Measurements from ENCODE around the gene TP53TG5. TPM values are rescaled to one million over a fixed set of nuclear protein-coding genes. Genes with fewer than 3 reads are reported as not detected.

Gene TP53TG5
- polyA plus RNA-seq, 2 donors = 0.13 TPM; not detected in 1

DNA sequence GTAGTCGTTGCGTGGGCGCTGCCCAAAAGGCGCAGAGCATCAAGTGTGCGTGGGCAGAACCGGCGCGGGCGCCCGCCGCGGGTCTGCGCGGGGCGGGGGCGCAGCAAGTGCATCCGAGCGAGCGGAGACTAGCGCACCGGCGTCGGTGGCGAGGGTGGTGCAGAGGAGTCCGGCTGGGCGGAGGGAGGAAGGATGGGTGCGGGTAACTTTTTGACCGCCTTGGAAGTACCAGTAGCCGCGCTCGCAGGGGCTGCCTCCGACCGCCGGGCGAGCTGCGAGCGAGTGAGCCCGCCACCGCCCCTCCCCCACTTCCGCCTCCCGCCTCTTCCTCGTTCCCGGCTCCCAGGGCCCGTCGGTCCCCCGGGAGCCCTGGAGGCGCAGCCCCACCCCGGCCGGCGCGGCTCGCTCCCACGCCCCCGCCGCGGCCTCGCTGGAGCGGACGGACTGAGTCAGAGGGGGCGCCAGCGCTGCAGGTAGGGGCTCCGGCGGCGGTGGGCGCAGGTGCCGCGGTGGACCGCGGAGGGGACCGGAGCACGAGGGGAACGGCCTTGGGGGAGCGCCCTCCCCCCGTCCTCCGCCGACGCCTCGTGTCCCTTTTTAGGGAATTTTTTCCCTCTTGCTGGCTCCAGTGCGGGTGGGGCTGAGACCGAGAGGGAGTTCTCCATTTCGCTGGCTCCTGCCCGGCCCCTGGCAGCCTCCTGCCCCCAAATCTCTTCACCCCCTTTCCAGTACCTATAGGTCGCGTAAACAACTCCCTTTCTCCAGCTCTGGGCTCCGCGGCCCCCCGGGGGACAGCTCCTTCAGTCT lies 28.3 kb upstream of the TP53TG5 start:
- H3K9me3 ChIP-seq (ENCODE audit: control insufficient read depth in 2 of 2, insufficient read depth in 1 of 2, low read depth in 1 of 2, low read length in 1 of 2) = no peaks in the 10 kb centered on the region

DNA sequence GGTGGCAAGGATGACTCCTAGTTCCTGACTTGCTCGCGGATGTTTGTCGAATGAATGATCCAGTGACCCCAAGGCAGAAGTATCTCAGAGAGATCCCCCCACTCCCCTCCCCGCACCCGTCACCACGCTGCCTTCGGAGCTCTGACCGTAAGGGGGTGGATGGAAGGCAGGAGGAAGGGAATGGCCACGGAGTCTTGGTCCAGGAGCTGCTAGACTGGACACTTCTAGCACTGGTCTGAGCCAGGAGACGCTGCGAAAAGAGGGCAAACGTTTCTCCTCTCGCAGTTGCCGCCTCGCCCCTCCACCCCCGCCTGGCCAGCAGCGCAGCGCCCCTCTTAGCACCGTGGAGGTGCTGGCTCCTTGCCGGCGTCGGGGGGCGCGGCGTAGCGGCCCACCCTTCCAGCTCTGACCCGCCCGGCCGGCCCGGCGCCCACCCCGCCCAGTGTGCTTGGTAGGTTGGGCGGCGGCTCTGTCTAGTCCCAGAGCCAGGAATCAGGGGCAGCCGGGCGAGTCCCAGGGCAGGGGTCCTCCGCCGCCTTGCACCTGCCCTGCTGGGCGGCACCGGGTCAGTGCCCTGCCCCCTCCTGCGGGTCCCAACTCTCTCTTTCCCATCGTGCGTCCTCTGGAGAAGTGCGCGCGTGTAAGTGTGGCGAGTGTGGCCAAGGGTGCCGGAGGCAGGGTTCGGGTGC lies 27.6 kb upstream of the TP53TG5 start:
- 1 to 2% methylated on average over 45 to 49 of the region's 49 CpGs for WGBS, 2 donors
- H3K4me1 ChIP-seq (ENCODE audit: control insufficient read depth in 2 of 2, insufficient read depth in 2 of 2, low read length in 1 of 2) = peaks cover 3 to 14% of the 10 kb centered on the region in 2 donors
- peaks cover 0 to 9% of the 10 kb centered on the region in 2 donors for H3K36me3 ChIP-seq (ENCODE audit: control insufficient read depth in 2 of 2, insufficient read depth in 2 of 2, low read length in 1 of 2)
- H3K9me3 ChIP-seq (ENCODE audit: control insufficient read depth in 2 of 2, insufficient read depth in 1 of 2, low read depth in 1 of 2, low read length in 1 of 2) = peaks cover 0 to under 1% of the 10 kb centered on the region in 2 donors
- H3K27me3 ChIP-seq (ENCODE audit: control insufficient read depth in 1 of 2, insufficient read depth in 2 of 2, low read length in 2 of 2) = no peaks in the 10 kb centered on the region
- H3K27ac ChIP-seq (ENCODE audit: low read depth in 2 of 2, low read length in 1 of 2) = peak overlapping the region; percentile 86 to 89
- peak overlapping the region; percentile 71 to 77 for H3K4me3 ChIP-seq (ENCODE audit: low read depth in 1 of 2, low read length in 2 of 2)

More for the DNA sequence above, 28.3 kb upstream of the TP53TG5 start:
- peaks cover 0 to 9% of the 10 kb centered on the region in 2 donors for H3K36me3 ChIP-seq (ENCODE audit: control insufficient read depth in 2 of 2, insufficient read depth in 2 of 2, low read length in 1 of 2)
- H3K27me3 ChIP-seq (ENCODE audit: control insufficient read depth in 1 of 2, insufficient read depth in 2 of 2, low read length in 2 of 2) = no peaks in the 10 kb centered on the region
- peak overlapping the region; percentile 71 to 77 for H3K4me3 ChIP-seq (ENCODE audit: low read depth in 1 of 2, low read length in 2 of 2)
- H3K27ac ChIP-seq (ENCODE audit: low read depth in 2 of 2, low read length in 1 of 2) = peak overlapping the region; percentile 86 to 89
- WGBS, 2 donors = 1% methylated on average over 62 to 87 of the region's 87 CpGs
- peaks cover 3 to 14% of the 10 kb centered on the region in 2 donors for H3K4me1 ChIP-seq (ENCODE audit: control insufficient read depth in 2 of 2, insufficient read depth in 2 of 2, low read length in 1 of 2)

GRCh38 chr20:45404438-45404837 lies 26.3 kb upstream of the TP53TG5 start:
- peaks cover 3 to 14% of the 10 kb centered on the region in 2 donors for H3K4me1 ChIP-seq (ENCODE audit: control insufficient read depth in 2 of 2, insufficient read depth in 2 of 2, low read length in 1 of 2)
- H3K9me3 ChIP-seq (ENCODE audit: control insufficient read depth in 2 of 2, insufficient read depth in 1 of 2, low read depth in 1 of 2, low read length in 1 of 2) = peaks cover 2 to 5% of the 10 kb centered on the region in 2 donors
- WGBS, 2 donors = 73 to 81% methylated on average over 1 of the region's 1 CpG
- H3K4me3 ChIP-seq (ENCODE audit: low read depth in 1 of 2, low read length in 2 of 2) = no peak overlapping the region
- no peaks in the 10 kb centered on the region for H3K27me3 ChIP-seq (ENCODE audit: control insufficient read depth in 1 of 2, insufficient read depth in 2 of 2, low read length in 2 of 2)
- H3K36me3 ChIP-seq (ENCODE audit: control insufficient read depth in 2 of 2, insufficient read depth in 2 of 2, low read length in 1 of 2) = peaks cover 0 to 3% of the 10 kb centered on the region in 2 donors
- H3K27ac ChIP-seq (ENCODE audit: low read depth in 2 of 2, low read length in 1 of 2) = no peak overlapping the region

- no peaks in the 10 kb centered on the region for H3K27me3 ChIP-seq (ENCODE audit: control insufficient read depth in 1 of 2, insufficient read depth in 2 of 2, low read length in 2 of 2)
- H3K4me1 ChIP-seq (ENCODE audit: control insufficient read depth in 2 of 2, insufficient read depth in 2 of 2, low read length in 1 of 2) = peaks cover 3 to 12% of the 10 kb centered on the region in 2 donors
- WGBS, 2 donors = 96% methylated on average over 1 of the region's 1 CpG
- H3K9me3 ChIP-seq (ENCODE audit: control insufficient read depth in 2 of 2, insufficient read depth in 1 of 2, low read depth in 1 of 2, low read length in 1 of 2) = peaks cover 3 to 5% of the 10 kb centered on the region in 2 donors
- no peaks in the 10 kb centered on the region for H3K36me3 ChIP-seq (ENCODE audit: control insufficient read depth in 2 of 2, insufficient read depth in 2 of 2, low read length in 1 of 2)
- H3K27ac ChIP-seq (ENCODE audit: low read depth in 2 of 2, low read length in 1 of 2) = no peak overlapping the region
- H3K4me3 ChIP-seq (ENCODE audit: low read depth in 1 of 2, low read length in 2 of 2) = no peak overlapping the region
These were observed 24.8 kb upstream of the TP53TG5 start for GRCh38 chr20:45402946-45403345.

GRCh38 chr20:45400346-45401031 lies 22.4 kb upstream of the TP53TG5 start:
- peaks cover 0 to 2% of the 10 kb centered on the region in 2 donors for H3K4me1 ChIP-seq (ENCODE audit: control insufficient read depth in 2 of 2, insufficient read depth in 2 of 2, low read length in 1 of 2)
- H3K27me3 ChIP-seq (ENCODE audit: control insufficient read depth in 1 of 2, insufficient read depth in 2 of 2, low read length in 2 of 2) = no peaks in the 10 kb centered on the region
- no peaks in the 10 kb centered on the region for H3K36me3 ChIP-seq (ENCODE audit: control insufficient read depth in 2 of 2, insufficient read depth in 2 of 2, low read length in 1 of 2)
- no peak overlapping the region for H3K4me3 ChIP-seq (ENCODE audit: low read depth in 1 of 2, low read length in 2 of 2)
- H3K27ac ChIP-seq (ENCODE audit: low read depth in 2 of 2, low read length in 1 of 2) = no peak overlapping the region
- peaks cover 4 to 5% of the 10 kb centered on the region in 2 donors for H3K9me3 ChIP-seq (ENCODE audit: control insufficient read depth in 2 of 2, insufficient read depth in 1 of 2, low read depth in 1 of 2, low read length in 1 of 2)
- 96 to 99% methylated on average over 6 of the region's 6 CpGs for WGBS, 2 donors

DNA sequence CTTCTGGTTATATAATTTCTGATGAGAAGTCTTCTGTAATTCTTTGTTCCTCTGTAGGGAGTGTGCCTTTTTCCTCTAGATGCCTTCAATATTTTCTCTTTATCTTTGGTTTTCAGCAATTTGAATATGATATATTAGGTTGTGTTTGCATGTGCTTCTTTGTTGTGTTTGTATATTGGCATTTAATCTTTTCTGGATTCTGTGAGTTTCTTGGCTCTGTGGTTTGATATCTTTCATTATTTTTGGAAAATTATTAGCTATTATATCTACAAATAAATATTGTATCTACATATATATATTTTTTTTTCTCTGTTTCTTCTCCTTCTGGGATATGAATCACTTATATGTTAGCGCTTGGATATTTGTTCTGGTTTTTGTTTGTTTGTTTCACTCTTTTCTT lies 20.9 kb upstream of the TP53TG5 start:
- H3K4me1 ChIP-seq (ENCODE audit: control insufficient read depth in 2 of 2, insufficient read depth in 2 of 2, low read length in 1 of 2) = no peaks in the 10 kb centered on the region
- no peaks in the 10 kb centered on the region for H3K36me3 ChIP-seq (ENCODE audit: control insufficient read depth in 2 of 2, insufficient read depth in 2 of 2, low read length in 1 of 2)
- H3K27me3 ChIP-seq (ENCODE audit: control insufficient read depth in 1 of 2, insufficient read depth in 2 of 2, low read length in 2 of 2) = no peaks in the 10 kb centered on the region
- H3K4me3 ChIP-seq (ENCODE audit: low read depth in 1 of 2, low read length in 2 of 2) = no peak overlapping the region
- peaks cover 4 to 5% of the 10 kb centered on the region in 2 donors for H3K9me3 ChIP-seq (ENCODE audit: control insufficient read depth in 2 of 2, insufficient read depth in 1 of 2, low read depth in 1 of 2, low read length in 1 of 2)
- 94 to 98% methylated on average over 1 of the region's 1 CpG for WGBS, 2 donors
- no peak overlapping the region for H3K27ac ChIP-seq (ENCODE audit: low read depth in 2 of 2, low read length in 1 of 2)

DNA sequence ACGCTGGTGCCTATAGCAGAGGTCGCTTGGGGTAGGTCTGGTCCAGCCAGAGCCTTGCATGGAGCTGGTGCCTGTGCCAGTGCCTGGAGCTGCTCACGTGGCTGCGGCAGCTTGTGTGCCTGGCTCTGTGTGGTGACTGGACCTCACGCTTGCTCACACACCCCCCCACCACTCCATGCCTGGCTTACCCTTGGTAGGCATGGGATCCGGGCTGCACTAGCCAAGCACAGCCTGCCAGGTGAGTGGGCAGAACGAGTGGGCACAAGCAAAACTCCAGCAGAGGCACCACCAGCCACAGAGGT lies 16.9 kb upstream of the TP53TG5 start:
- Histone ChIP-seq H3K4me3 (ENCODE audit: low read depth in 1 of 2, low read length in 2 of 2) (no peak overlapping the region), H3K27ac (ENCODE audit: low read depth in 2 of 2, low read length in 1 of 2) (no peak overlapping the region), H3K27me3 (ENCODE audit: control insufficient read depth in 1 of 2, insufficient read depth in 2 of 2, low read length in 2 of 2) (no peaks in the 10 kb centered on the region), H3K36me3 (ENCODE audit: control insufficient read depth in 2 of 2, insufficient read depth in 2 of 2, low read length in 1 of 2) (no peaks in the 10 kb centered on the region), H3K9me3 (ENCODE audit: control insufficient read depth in 2 of 2, insufficient read depth in 1 of 2, low read depth in 1 of 2, low read length in 1 of 2) (peaks cover 0 to 2% of the 10 kb centered on the region in 2 donors), H3K4me1 (ENCODE audit: control insufficient read depth in 2 of 2, insufficient read depth in 2 of 2, low read length in 1 of 2) (no peaks in the 10 kb centered on the region)
- 89 to 95% methylated on average over 7 of the region's 7 CpGs for WGBS, 2 donors

DNA sequence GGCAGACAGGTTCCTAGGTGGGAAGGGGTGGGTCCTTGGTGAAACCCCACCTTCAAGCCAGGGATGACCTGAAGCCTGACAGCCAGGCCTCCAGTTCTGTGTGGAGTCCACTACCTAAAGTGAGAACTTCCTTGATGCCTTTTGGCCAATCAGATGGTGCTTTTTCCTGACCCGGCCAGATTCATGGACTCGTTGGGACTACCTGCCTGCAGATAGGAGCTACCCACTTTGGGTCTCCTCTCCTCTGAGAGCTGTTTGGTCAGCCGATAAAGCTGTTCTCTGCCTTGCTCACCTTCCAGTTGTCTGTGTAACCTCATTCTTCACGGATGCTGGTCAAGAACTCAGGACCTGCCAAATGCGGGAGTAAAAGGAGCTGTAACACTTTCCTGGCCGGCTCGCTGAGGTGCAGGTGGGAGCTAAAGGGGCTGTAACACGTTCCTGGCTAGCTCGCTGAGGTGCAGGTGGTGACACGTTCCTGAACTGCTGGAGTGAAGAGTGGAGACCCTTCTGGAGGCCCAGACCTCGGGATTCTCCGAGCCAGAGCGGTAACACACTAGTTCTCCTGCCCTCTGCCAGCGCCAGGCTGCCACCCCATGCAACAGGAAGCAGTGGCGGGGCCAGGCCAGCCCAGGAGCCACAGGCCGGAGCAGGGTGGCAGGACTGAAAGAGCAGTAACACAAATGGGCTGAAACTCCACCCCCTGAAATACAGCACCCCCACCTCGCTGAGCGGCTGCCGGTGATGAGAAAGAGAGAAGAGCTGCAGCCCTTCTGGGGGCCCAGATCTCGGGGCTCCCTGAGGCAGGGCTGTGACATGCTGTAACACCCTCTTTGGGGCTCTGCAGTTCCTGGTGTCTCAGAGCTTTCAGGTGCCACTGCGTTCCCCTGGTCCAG lies 16.3 kb upstream of the TP53TG5 start:
- 83 to 84% methylated on average over 21 of the region's 21 CpGs for WGBS, 2 donors
- Histone ChIP-seq H3K9me3 (ENCODE audit: control insufficient read depth in 2 of 2, insufficient read depth in 1 of 2, low read depth in 1 of 2, low read length in 1 of 2) (peaks cover 0 to 2% of the 10 kb centered on the region in 2 donors), H3K4me3 (ENCODE audit: low read depth in 1 of 2, low read length in 2 of 2) (no peak overlapping the region), H3K36me3 (ENCODE audit: control insufficient read depth in 2 of 2, insufficient read depth in 2 of 2, low read length in 1 of 2) (no peaks in the 10 kb centered on the region), H3K27ac (ENCODE audit: low read depth in 2 of 2, low read length in 1 of 2) (no peak overlapping the region), H3K27me3 (ENCODE audit: control insufficient read depth in 1 of 2, insufficient read depth in 2 of 2, low read length in 2 of 2) (no peaks in the 10 kb centered on the region), H3K4me1 (ENCODE audit: control insufficient read depth in 2 of 2, insufficient read depth in 2 of 2, low read length in 1 of 2) (no peaks in the 10 kb centered on the region)

DNA sequence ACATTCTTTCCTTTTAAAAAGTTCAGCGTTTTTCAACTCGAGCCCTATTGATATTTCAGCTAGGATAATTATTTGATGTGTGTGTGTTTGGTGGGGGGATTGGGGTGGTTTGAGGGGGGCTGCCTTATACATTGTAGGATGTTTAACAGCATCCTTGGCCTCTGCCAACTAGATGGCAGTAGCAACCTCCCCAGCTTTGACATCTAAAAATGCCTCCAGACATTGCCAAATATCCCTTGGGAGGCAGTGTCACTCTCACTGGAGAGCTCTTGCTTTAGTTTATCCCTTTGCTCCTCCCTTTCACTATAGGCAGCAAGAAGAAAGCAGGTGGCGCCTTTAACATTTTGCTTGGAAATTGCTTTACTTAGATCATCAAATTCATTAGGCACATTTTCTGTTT lies 14.6 kb upstream of the TP53TG5 start:
- H3K36me3 ChIP-seq (ENCODE audit: control insufficient read depth in 2 of 2, insufficient read depth in 2 of 2, low read length in 1 of 2) = no peaks in the 10 kb centered on the region

More for the DNA sequence above, 14.6 kb upstream of the TP53TG5 start:
- no peaks in the 10 kb centered on the region for H3K27me3 ChIP-seq (ENCODE audit: control insufficient read depth in 1 of 2, insufficient read depth in 2 of 2, low read length in 2 of 2)
- H3K9me3 ChIP-seq (ENCODE audit: control insufficient read depth in 2 of 2, insufficient read depth in 1 of 2, low read depth in 1 of 2, low read length in 1 of 2) = no peaks in the 10 kb centered on the region
- 82 to 90% methylated on average over 3 of the region's 3 CpGs for WGBS, 2 donors
- no peak overlapping the region for H3K4me3 ChIP-seq (ENCODE audit: low read depth in 1 of 2, low read length in 2 of 2)
- no peak overlapping the region for H3K27ac ChIP-seq (ENCODE audit: low read depth in 2 of 2, low read length in 1 of 2)
- no peaks in the 10 kb centered on the region for H3K4me1 ChIP-seq (ENCODE audit: control insufficient read depth in 2 of 2, insufficient read depth in 2 of 2, low read length in 1 of 2)
